ENCODE data around the gene BNC2.

The BNC2 gene

DNA sequence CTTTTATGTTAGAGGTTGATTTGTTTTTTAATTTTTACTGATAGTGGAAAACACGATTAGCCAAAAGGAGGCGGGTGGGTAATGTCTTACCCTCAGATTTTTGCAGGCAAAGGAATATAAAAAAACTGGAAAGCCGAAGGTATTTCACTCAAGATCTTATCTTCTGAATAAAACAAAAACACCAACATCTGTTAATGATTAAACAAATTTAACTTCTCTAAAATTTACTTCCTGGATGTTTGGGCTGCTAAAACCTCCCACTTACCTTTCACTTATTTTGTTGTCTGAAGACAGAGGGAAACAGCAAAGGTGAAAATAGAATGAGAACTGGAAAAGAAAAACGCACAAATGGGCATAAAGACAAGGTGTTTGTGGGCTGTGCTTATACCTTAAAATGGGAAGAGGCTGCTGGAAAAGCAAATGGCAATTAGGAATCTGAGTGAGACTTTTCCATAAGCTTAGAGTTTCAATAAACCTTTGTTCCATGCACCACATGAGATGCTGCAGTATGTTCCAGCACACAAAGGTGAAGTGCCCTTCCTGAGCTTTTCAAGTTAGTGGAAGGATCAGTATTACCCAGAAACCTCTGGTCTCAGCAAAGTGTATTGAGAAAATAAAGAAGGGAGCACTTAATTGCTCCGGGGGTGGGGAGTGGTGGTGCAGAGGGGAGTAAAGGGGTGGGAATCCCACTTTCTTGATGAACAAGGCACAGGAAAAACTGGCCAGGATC is 298.3 kb downstream of the BNC2 start:
- H3K9me3 ChIP-seq (ENCODE audit: severe bottlenecking), result no peaks in the 10 kb centered on the region
- no peak overlapping the region for H3K27ac ChIP-seq (ENCODE audit: poor library complexity, severe bottlenecking)
- H3K4me1 ChIP-seq (ENCODE audit: insufficient read depth, poor library complexity, severe bottlenecking), result no peaks in the 10 kb centered on the region
- ATAC-seq (ENCODE audit: low read depth) (no peak), DNase-seq (ENCODE audit: low spot score) (no peak)
- H3K27me3 ChIP-seq (ENCODE audit: insufficient read depth, poor library complexity, severe bottlenecking), result no peaks in the 10 kb centered on the region
- no peak overlapping the region for H3K4me3 ChIP-seq (ENCODE audit: severe bottlenecking)
- TF ChIP-seq, protein P1, sequence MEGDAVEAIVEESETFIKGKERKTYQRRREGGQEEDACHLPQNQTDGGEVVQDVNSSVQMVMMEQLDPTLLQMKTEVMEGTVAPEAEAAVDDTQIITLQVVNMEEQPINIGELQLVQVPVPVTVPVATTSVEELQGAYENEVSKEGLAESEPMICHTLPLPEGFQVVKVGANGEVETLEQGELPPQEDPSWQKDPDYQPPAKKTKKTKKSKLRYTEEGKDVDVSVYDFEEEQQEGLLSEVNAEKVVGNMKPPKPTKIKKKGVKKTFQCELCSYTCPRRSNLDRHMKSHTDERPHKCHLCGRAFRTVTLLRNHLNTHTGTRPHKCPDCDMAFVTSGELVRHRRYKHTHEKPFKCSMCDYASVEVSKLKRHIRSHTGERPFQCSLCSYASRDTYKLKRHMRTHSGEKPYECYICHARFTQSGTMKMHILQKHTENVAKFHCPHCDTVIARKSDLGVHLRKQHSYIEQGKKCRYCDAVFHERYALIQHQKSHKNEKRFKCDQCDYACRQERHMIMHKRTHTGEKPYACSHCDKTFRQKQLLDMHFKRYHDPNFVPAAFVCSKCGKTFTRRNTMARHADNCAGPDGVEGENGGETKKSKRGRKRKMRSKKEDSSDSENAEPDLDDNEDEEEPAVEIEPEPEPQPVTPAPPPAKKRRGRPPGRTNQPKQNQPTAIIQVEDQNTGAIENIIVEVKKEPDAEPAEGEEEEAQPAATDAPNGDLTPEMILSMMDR (IDR thresholded peaks at IDR 0.05; ENCODE audit: poor library complexity, severe bottlenecking), result no peak
- no peaks in the 10 kb centered on the region for H3K36me3 ChIP-seq (ENCODE audit: low read depth)

DNA sequence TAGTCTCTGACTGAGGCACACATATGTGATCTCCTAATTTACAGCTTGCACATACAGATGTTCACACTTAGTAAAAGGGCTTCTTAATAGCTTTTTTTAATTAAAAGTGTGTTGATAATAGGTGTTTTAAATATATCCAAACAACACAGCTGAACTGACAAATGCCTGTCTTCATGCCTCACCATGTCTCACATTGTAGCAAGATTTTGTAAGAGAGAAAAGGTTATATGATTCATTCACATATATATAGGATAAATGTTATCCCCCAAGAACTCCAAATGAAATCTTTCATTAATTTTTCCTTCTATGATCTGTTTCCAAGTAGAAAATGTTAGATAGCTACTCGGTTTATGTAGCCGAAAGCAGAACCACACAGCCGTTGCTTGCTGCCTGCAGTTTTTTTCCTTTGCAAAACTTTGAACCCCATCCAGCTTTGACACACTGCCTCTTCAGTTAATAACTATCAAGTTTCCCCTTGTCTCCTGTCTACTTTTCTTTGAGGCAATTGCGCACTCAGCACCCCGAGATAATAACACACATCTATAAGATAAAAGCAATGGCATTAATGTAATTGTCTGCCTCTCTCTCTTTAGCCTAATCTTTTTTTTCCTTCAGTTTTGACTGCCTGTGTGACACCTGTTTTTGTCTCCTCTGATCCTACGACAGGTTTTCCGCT is 299.2 kb downstream of the BNC2 start:
- Histone ChIP-seq H3K27me3 (ENCODE audit: insufficient read depth, poor library complexity, severe bottlenecking) (no peaks in the 10 kb centered on the region), H3K9me3 (ENCODE audit: severe bottlenecking) (no peaks in the 10 kb centered on the region), H3K4me3 (ENCODE audit: severe bottlenecking) (no peak overlapping the region), H3K27ac (ENCODE audit: poor library complexity, severe bottlenecking) (no peak overlapping the region), H3K4me1 (ENCODE audit: insufficient read depth, poor library complexity, severe bottlenecking) (no peaks in the 10 kb centered on the region), H3K36me3 (ENCODE audit: low read depth) (no peaks in the 10 kb centered on the region)
- no peak for ATAC-seq (ENCODE audit: low read depth)
- DNase-seq (ENCODE audit: low spot score), result no peak
- TF ChIP-seq, protein P1 (IDR thresholded peaks at IDR 0.05; ENCODE audit: poor library complexity, severe bottlenecking), result no peak

DNA sequence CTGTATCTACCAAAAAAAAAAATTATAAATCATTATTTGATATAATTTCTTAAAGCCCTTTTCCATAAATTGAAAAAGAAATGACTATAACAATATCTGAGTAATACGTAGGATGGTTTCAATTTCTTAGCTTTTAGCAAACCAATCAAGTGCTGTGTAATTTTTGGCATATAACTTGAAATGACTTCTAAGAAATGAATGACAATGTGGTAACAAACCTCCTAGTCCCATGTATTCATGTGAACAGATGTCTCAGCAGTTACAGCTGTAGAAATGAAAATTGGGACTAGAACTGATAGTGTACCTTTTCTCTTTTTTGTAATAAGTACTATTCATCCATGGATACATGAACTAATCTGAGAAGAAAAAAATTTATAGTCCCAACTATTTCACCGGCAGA is 307.0 kb downstream of the BNC2 start:
- ATAC-seq (ENCODE audit: low read depth), result no peak
- no peak for DNase-seq (ENCODE audit: low spot score)
- Histone ChIP-seq H3K4me3 (ENCODE audit: severe bottlenecking) (no peak overlapping the region), H3K27ac (ENCODE audit: poor library complexity, severe bottlenecking) (no peak overlapping the region), H3K27me3 (ENCODE audit: insufficient read depth, poor library complexity, severe bottlenecking) (no peaks in the 10 kb centered on the region), H3K4me1 (ENCODE audit: insufficient read depth, poor library complexity, severe bottlenecking) (no peaks in the 10 kb centered on the region), H3K36me3 (ENCODE audit: low read depth) (no peaks in the 10 kb centered on the region), H3K9me3 (ENCODE audit: severe bottlenecking) (no peaks in the 10 kb centered on the region)
- TF ChIP-seq, protein P1 (IDR thresholded peaks at IDR 0.05; ENCODE audit: poor library complexity, severe bottlenecking), result no peak

DNA sequence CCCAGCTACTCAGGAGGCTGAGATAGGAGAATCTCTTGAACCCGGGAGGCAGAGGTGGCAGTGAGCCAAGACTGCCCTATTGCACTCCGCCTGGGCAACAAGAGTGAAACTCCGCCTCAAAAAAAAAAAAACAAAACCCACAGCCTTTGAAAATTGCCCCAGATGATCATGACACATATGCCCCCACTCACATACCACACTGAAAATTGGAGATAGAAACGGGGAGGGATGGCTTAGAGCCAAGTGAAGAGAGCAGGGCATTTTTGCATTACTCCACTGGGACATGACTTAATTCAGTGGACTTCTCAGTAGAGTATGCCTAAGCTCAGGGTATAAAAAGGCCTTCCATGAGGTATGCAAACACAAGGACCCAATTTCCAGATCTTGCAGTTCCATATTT is 309.3 kb downstream of the BNC2 start:
- DNase-seq (ENCODE audit: low spot score), result no peak
- H3K27me3 ChIP-seq (ENCODE audit: insufficient read depth, poor library complexity, severe bottlenecking), result no peaks in the 10 kb centered on the region

More for the DNA sequence above, 309.3 kb downstream of the BNC2 start:
- Histone ChIP-seq H3K4me1 (ENCODE audit: insufficient read depth, poor library complexity, severe bottlenecking) (no peaks in the 10 kb centered on the region), H3K9me3 (ENCODE audit: severe bottlenecking) (no peaks in the 10 kb centered on the region), H3K4me3 (ENCODE audit: severe bottlenecking) (no peak overlapping the region), H3K36me3 (ENCODE audit: low read depth) (no peaks in the 10 kb centered on the region), H3K27ac (ENCODE audit: poor library complexity, severe bottlenecking) (no peak overlapping the region)
- TF ChIP-seq, protein P1 (IDR thresholded peaks at IDR 0.05; ENCODE audit: poor library complexity, severe bottlenecking), result no peak
- ATAC-seq (ENCODE audit: low read depth), result no peak

All from RWPE2 (cell line).